Testis (tissue), 3 donors: ENCODE results near the gene ATXN7. TPM values are rescaled to one million over a fixed set of nuclear protein-coding genes. Genes with fewer than 3 reads are reported as not detected.
A peak's percentile ranks its signal among the peaks of the same experiment; 100 is the strongest.

Experiments
- DNase-seq: peaks from one replicate; pipeline ENCODE4 v3.0.0-alpha.2; 2019
- H3K27ac ChIP-seq, 2 donors: fragments of 200-600 bp; sonication (generic); one replicate each; pipeline ENCODE4 v1.5.1; 2019
- H3K27me3 ChIP-seq: fragments of 200-600 bp; sonication (generic); one replicate; pipeline ENCODE4 v1.5.1; 2019
- H3K36me3 ChIP-seq: fragments of 200-600 bp; sonication (generic); one replicate; pipeline ENCODE4 v1.5.1; 2017; ENCODE audit warnings: low read depth; ENCODE audit errors: missing control alignments
- H3K4me1 ChIP-seq: fragments of 200-600 bp; sonication (generic); one replicate; pipeline ENCODE4 v1.5.1; 2019
- H3K4me3 ChIP-seq, 2 donors: fragments of 200-600 bp; sonication (generic); one replicate each; pipeline ENCODE4 v1.5.1; 2017 to 2019
- H3K9me3 ChIP-seq: fragments of 200-600 bp; sonication (generic); one replicate; pipeline ENCODE4 v1.5.1; 2017
- CTCF ChIP-seq, 3 experiments: fragments of 450-650 bp in 2 of 3; fragments of 200-600 bp in 1 of 3; sonication (generic) in 1 of 3; IDR thresholded peaks; one replicate each; pipeline ENCODE4 v1.5.1; 2016 to 2019; ENCODE audit warnings: antibody characterized with exemption in 3 of 3, mild to moderate bottlenecking in 2 of 3, moderate library complexity in 1 of 3
- POLR2A ChIP-seq: fragments of 450-650 bp; IDR thresholded peaks from one replicate; pipeline ENCODE4 v1.6.1; 2017; ENCODE audit warnings: antibody characterized with exemption, mild to moderate bottlenecking, moderate library complexity
- WGBS, 2 donors: methylation state at CpG; one replicate each; pipeline ENCODE4 v1.1.5; 2018; 5-methylcytosine and 5-hydroxymethylcytosine counted together
- intact Hi-C: fragments of 100-400 bp; cut with DNase I; formaldehyde crosslinking; loops from one replicate; pipeline ENCODE4 v1.15.1; 2023; ENCODE audit warnings: low total_unique reads
- polyA plus RNA-seq: library from polyadenylated mRNA; stranded (reverse); fragments of 350-450 nt; fragmentation: Illumina TruSeq; extraction: RNeasy Lipid Tissue Mini Kit (QIAGEN cat#74804); gene quantifications from one replicate; pipeline ENCODE4 v1.2.3, GENCODE V29; 2014; ENCODE audit warnings: low read depth, low replicate concordance; ENCODE audit not compliant: insufficient read depth
- total RNA-seq, 2 donors: library from RNA; depleted of rRNA; stranded (reverse); fragments of >200 nt; gene quantifications; one replicate each; pipeline ENCODE4 v1.2.3, GENCODE V29; 2016

Gene ATXN7
- total and polyA plus RNA-seq, 3 donors from 2014 or later, result 30.9 to 47.6 (median 46.0) TPM

GRCh38 chr3:64008017-64008416, 144.3 kb downstream of the ATXN7 start:
- intact Hi-C loops, result no loop called here
- H3K27ac ChIP-seq, result no peak overlapping the region
- H3K9me3 ChIP-seq, result no peaks in the 10 kb centered on the region
- WGBS, 2 donors, result 64 to 71% methylated on average over 2 of the region's 2 CpGs
- no peak overlapping the region for H3K4me3 ChIP-seq
- no peak for DNase-seq
- no peaks in the 10 kb centered on the region for H3K36me3 ChIP-seq
- no peaks in the 10 kb centered on the region for H3K27me3 ChIP-seq
- TF ChIP-seq POLR2A (no peak), CTCF (IDR thresholded peaks at IDR 0.05) (no peak)
- peaks cover 7% of the 10 kb centered on the region for H3K4me1 ChIP-seq

- WGBS, 2 donors, result 69 to 74% methylated on average over 7 of the region's 7 CpGs
- H3K4me3 ChIP-seq, result no peak overlapping the region
- H3K36me3 ChIP-seq, result no peaks in the 10 kb centered on the region
- TF ChIP-seq POLR2A (no peak), CTCF (IDR thresholded peaks at IDR 0.05) (no peak)
- no peak overlapping the region for H3K27ac ChIP-seq
- H3K27me3 ChIP-seq, result no peaks in the 10 kb centered on the region
- peaks cover 7% of the 10 kb centered on the region for H3K4me1 ChIP-seq
- no peak for DNase-seq
- intact Hi-C loops, result no loop called here
- H3K9me3 ChIP-seq, result no peaks in the 10 kb centered on the region
These were observed 145.1 kb downstream of the ATXN7 start for GRCh38 chr3:64008487-64009351.

- Histone ChIP-seq H3K27me3 (no peaks in the 10 kb centered on the region), H3K27ac (no peak overlapping the region), H3K4me1 (peaks cover 7% of the 10 kb centered on the region), H3K9me3 (no peaks in the 10 kb centered on the region), H3K4me3 (no peak overlapping the region), H3K36me3 (no peaks in the 10 kb centered on the region)
- DNase-seq, result no peak
- TF ChIP-seq POLR2A (no peak), CTCF (IDR thresholded peaks at IDR 0.05) (no peak)
- WGBS, 2 donors, result 82 to 92% methylated on average over 7 of the region's 7 CpGs
- intact Hi-C loops, result no loop called here
These were observed 145.9 kb downstream of the ATXN7 start for GRCh38 chr3:64009528-64009927.

- Histone ChIP-seq H3K9me3 (no peaks in the 10 kb centered on the region), H3K27ac (no peak overlapping the region), H3K27me3 (no peaks in the 10 kb centered on the region), H3K4me1 (peaks cover 7% of the 10 kb centered on the region), H3K36me3 (no peaks in the 10 kb centered on the region), H3K4me3 (no peak overlapping the region)
- no peak for DNase-seq
- WGBS, 2 donors, result 90 to 92% methylated on average over 5 of the region's 5 CpGs
- TF ChIP-seq CTCF (IDR thresholded peaks at IDR 0.05) (no peak), POLR2A (no peak)
- intact Hi-C loops, result no loop called here
These were observed 146.5 kb downstream of the ATXN7 start for GRCh38 chr3:64010199-64010598.

- intact Hi-C loops, result no loop called here
- H3K27ac ChIP-seq, result peak overlapping the region; percentile 26 to 32
- peak; percentile 48 for DNase-seq
These were observed 148.0 kb downstream of the ATXN7 start for GRCh38 chr3:64011685-64012084.

More at GRCh38 chr3:64011685-64012084, 148.0 kb downstream of the ATXN7 start:
- Histone ChIP-seq H3K27me3 (no peaks in the 10 kb centered on the region), H3K9me3 (no peaks in the 10 kb centered on the region), H3K36me3 (no peaks in the 10 kb centered on the region), H3K4me3 (no peak overlapping the region), H3K4me1 (peaks cover 7% of the 10 kb centered on the region)
- TF ChIP-seq CTCF (IDR thresholded peaks at IDR 0.05) (no peak), POLR2A (no peak)
- WGBS, 2 donors, result 33 to 41% methylated on average over 5 of the region's 5 CpGs
